ENCODE data around the gene LARP4.
"Not testable (repeated sequence)": the region's sequence is repeated elsewhere in the genome, so short reads cannot be mapped to it uniquely, and the experiment has no call there.

LARP4 gene

GRCh38 chr12:50400638-50401499, at the start of gene LARP4:
Gene LARP4 (plus strand): TSS chr12:50400885. CDS start chr12:50401011, 126 bp downstream.
- peaks cover 5 to 7% of the 10 kb centered on the region in 2 donors for H3K9me3 Mint-ChIP-seq
- H3K4me1 Mint-ChIP-seq: peaks cover 26% of the 10 kb centered on the region
- H3K27me3 Mint-ChIP-seq: no peaks in the 10 kb centered on the region
- peak within 1 kb of the TSS; percentile 93 to 94 for H3K4me3 Mint-ChIP-seq
- peak within 1 kb of the TSS; percentile 97 for H3K27ac Mint-ChIP-seq
- DNase-seq (peak; percentile 94 to 95), ATAC-seq (peak; percentile 98)

GRCh38 chr12:50351120-50352043, 49.3 kb upstream of the LARP4 start:
- Mint-ChIP-seq H3K4me1 (no peaks in the 10 kb centered on the region), H3K9me3 (no peaks in the 10 kb centered on the region), H3K27ac (peak overlapping the region in 1 of 2 donors; percentile 59), H3K4me3 (no peak overlapping the region), H3K27me3 (no peaks in the 10 kb centered on the region)
- ATAC-seq (no peak), DNase-seq (no peak)

GRCh38 chr12:50353404-50353803, 47.3 kb upstream of the LARP4 start:
- no peaks in the 10 kb centered on the region for H3K4me1 Mint-ChIP-seq
- H3K4me3 Mint-ChIP-seq: no peak overlapping the region
- ATAC-seq (no peak), DNase-seq (no peak)
- H3K9me3 Mint-ChIP-seq: no peaks in the 10 kb centered on the region
- H3K27me3 Mint-ChIP-seq: no peaks in the 10 kb centered on the region
- no peak overlapping the region for H3K27ac Mint-ChIP-seq

GRCh38 chr12:50353869-50354593, 46.7 kb upstream of the LARP4 start:
- Mint-ChIP-seq H3K9me3 (no peaks in the 10 kb centered on the region), H3K27me3 (no peaks in the 10 kb centered on the region), H3K4me3 (no peak overlapping the region), H3K4me1 (no peaks in the 10 kb centered on the region), H3K27ac (no peak overlapping the region)
- no peak for ATAC-seq
- DNase-seq: no peak

GRCh38 chr12:50354908-50355307, 45.8 kb upstream of the LARP4 start:
- H3K27ac Mint-ChIP-seq: no peak overlapping the region
- DNase-seq (no peak), ATAC-seq (no peak)
- H3K9me3 Mint-ChIP-seq: no peaks in the 10 kb centered on the region
- no peaks in the 10 kb centered on the region for H3K4me1 Mint-ChIP-seq
- H3K27me3 Mint-ChIP-seq: no peaks in the 10 kb centered on the region
- no peak overlapping the region for H3K4me3 Mint-ChIP-seq

GRCh38 chr12:50355365-50355764, 45.3 kb upstream of the LARP4 start:
- no peak for ATAC-seq
- H3K4me3 Mint-ChIP-seq: no peak overlapping the region
- no peaks in the 10 kb centered on the region for H3K9me3 Mint-ChIP-seq
- no peak for DNase-seq
- H3K4me1 Mint-ChIP-seq: no peaks in the 10 kb centered on the region
- no peak overlapping the region for H3K27ac Mint-ChIP-seq
- no peaks in the 10 kb centered on the region for H3K27me3 Mint-ChIP-seq

- DNase-seq: no peak
- Mint-ChIP-seq H3K4me3 (no peak overlapping the region), H3K9me3 (no peaks in the 10 kb centered on the region), H3K27ac (no peak overlapping the region), H3K4me1 (no peaks in the 10 kb centered on the region), H3K27me3 (no peaks in the 10 kb centered on the region)
- ATAC-seq: no peak
Observed at GRCh38 chr12:50362671-50363070, 38.0 kb upstream of the LARP4 start.

GRCh38 chr12:50363141-50363540, 37.5 kb upstream of the LARP4 start:
- Mint-ChIP-seq H3K9me3 (no peaks in the 10 kb centered on the region), H3K4me3 (no peak overlapping the region), H3K4me1 (no peaks in the 10 kb centered on the region), H3K27me3 (no peaks in the 10 kb centered on the region), H3K27ac (no peak overlapping the region)
- ATAC-seq: no peak
- DNase-seq: no peak

GRCh38 chr12:50365709-50366406, 34.8 kb upstream of the LARP4 start:
- H3K27me3 Mint-ChIP-seq: no peaks in the 10 kb centered on the region
- no peaks in the 10 kb centered on the region for H3K4me1 Mint-ChIP-seq
- H3K27ac Mint-ChIP-seq: no peak overlapping the region
- DNase-seq (no peak), ATAC-seq (no peak)
- H3K9me3 Mint-ChIP-seq: no peaks in the 10 kb centered on the region
- no peak overlapping the region for H3K4me3 Mint-ChIP-seq

GRCh38 chr12:50370672-50371071, 30.0 kb upstream of the LARP4 start:
- not testable (repeated sequence) for ATAC-seq, H3K4me3 Mint-ChIP-seq, H3K27me3 Mint-ChIP-seq

GRCh38 chr12:50375802-50376201, 24.9 kb upstream of the LARP4 start:
- no peak overlapping the region for H3K27ac Mint-ChIP-seq
- H3K9me3 Mint-ChIP-seq: no peaks in the 10 kb centered on the region
- H3K4me3 Mint-ChIP-seq: no peak overlapping the region
- no peaks in the 10 kb centered on the region for H3K27me3 Mint-ChIP-seq
- ATAC-seq (no peak), DNase-seq (no peak)
- no peaks in the 10 kb centered on the region for H3K4me1 Mint-ChIP-seq

More at GRCh38 chr12:50370672-50371071, 30.0 kb upstream of the LARP4 start:
- DNase-seq, H3K4me1 Mint-ChIP-seq, H3K9me3 Mint-ChIP-seq: not testable (repeated sequence)
- H3K27ac Mint-ChIP-seq: peak overlapping the region in 1 of 2 donors; percentile 76

- ATAC-seq: no peak
- H3K4me1 Mint-ChIP-seq: no peaks in the 10 kb centered on the region
- peak overlapping the region in 1 of 2 donors; percentile 67 for H3K27ac Mint-ChIP-seq
- no peak overlapping the region for H3K4me3 Mint-ChIP-seq
- H3K27me3 Mint-ChIP-seq: no peaks in the 10 kb centered on the region
- H3K9me3 Mint-ChIP-seq: no peaks in the 10 kb centered on the region
- no peak for DNase-seq
Observed at GRCh38 chr12:50380761-50381325, 19.8 kb upstream of the LARP4 start.

- no peaks in the 10 kb centered on the region for H3K27me3 Mint-ChIP-seq
- DNase-seq (no peak), ATAC-seq (no peak)
- H3K4me3 Mint-ChIP-seq: no peak overlapping the region
- no peaks in the 10 kb centered on the region for H3K4me1 Mint-ChIP-seq
- no peak overlapping the region for H3K27ac Mint-ChIP-seq
- H3K9me3 Mint-ChIP-seq: no peaks in the 10 kb centered on the region
Observed at GRCh38 chr12:50387487-50387886, 13.2 kb upstream of the LARP4 start.

- H3K9me3 Mint-ChIP-seq: no peaks in the 10 kb centered on the region
- H3K4me1 Mint-ChIP-seq: no peaks in the 10 kb centered on the region
- no peaks in the 10 kb centered on the region for H3K27me3 Mint-ChIP-seq
- DNase-seq: no peak
- no peak overlapping the region for H3K4me3 Mint-ChIP-seq
- peak overlapping the region in 1 of 2 donors; percentile 31 for H3K27ac Mint-ChIP-seq
- ATAC-seq: no peak
Observed at GRCh38 chr12:50387972-50388478, 12.7 kb upstream of the LARP4 start.
